Coronary artery (tissue), 2 donors: ENCODE data around the gene N4BP2L2.
"Not testable (repeated sequence)": the region's sequence is repeated elsewhere in the genome, so short reads cannot be mapped to it uniquely, and the experiment has no call there.

Source experiments
- DNase-seq: peaks from one replicate; pipeline ENCODE4 v3.0.0-alpha.2; 2017; ENCODE audit warnings: low spot score
- H3K27ac ChIP-seq, 2 donors: fragments of 200-600 bp; sonication (generic); one replicate each; pipeline ENCODE4 v1.5.1; 2016 to 2019
- H3K4me3 ChIP-seq: fragments of 200-600 bp; sonication (generic); 2 replicates; pipeline ENCODE4 v1.5.1; 2016; ENCODE audit warnings: mild to moderate bottlenecking, moderate library complexity
- TF ChIP-seq, protein P1 (sequence below): fragments of 200-600 bp; sonication (generic); IDR thresholded peaks from one replicate; pipeline ENCODE4 v1.5.1; 2019; ENCODE audit warnings: antibody characterized with exemption

The N4BP2L2 gene

GRCh38 chr13:32582281-32582680 is 43.7 kb upstream of the N4BP2L2 start:
- Histone ChIP-seq H3K27ac (no peak overlapping the region), H3K4me3 (no peak overlapping the region)
- no peak for DNase-seq
- TF ChIP-seq, protein P1, sequence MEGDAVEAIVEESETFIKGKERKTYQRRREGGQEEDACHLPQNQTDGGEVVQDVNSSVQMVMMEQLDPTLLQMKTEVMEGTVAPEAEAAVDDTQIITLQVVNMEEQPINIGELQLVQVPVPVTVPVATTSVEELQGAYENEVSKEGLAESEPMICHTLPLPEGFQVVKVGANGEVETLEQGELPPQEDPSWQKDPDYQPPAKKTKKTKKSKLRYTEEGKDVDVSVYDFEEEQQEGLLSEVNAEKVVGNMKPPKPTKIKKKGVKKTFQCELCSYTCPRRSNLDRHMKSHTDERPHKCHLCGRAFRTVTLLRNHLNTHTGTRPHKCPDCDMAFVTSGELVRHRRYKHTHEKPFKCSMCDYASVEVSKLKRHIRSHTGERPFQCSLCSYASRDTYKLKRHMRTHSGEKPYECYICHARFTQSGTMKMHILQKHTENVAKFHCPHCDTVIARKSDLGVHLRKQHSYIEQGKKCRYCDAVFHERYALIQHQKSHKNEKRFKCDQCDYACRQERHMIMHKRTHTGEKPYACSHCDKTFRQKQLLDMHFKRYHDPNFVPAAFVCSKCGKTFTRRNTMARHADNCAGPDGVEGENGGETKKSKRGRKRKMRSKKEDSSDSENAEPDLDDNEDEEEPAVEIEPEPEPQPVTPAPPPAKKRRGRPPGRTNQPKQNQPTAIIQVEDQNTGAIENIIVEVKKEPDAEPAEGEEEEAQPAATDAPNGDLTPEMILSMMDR = no peak

GRCh38 chr13:32581177-32581786 is 42.7 kb upstream of the N4BP2L2 start:
- TF ChIP-seq, protein P1 = peak; percentile 42
- no peak for DNase-seq
- no peak overlapping the region for H3K27ac ChIP-seq
- no peak overlapping the region for H3K4me3 ChIP-seq

DNA sequence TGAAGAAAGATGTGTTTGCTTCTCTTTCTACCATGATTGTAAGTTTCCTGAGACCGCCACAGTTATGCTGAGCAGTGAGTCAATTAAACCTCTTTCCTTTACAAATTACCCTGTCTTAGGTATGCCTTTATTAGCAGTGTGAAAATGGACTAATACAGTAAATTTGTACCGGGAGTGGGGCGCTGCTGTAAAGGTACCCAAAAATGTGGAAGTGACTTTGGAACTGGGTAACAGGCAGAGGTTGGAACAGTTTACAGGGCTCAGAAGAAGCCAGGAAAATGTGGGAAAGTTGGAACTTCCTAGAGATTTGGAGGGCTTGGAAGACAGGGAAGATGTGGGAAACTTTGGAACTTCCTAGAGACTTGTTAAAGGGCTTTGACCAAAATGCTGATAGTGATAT is 38.4 kb upstream of the N4BP2L2 start:
- Histone ChIP-seq H3K27ac (no peak overlapping the region), H3K4me3 (no peak overlapping the region)
- DNase-seq = no peak
- TF ChIP-seq, protein P1 = no peak

GRCh38 chr13:32575687-32576086 is 37.1 kb upstream of the N4BP2L2 start:
- not testable (repeated sequence) for H3K4me3 ChIP-seq, DNase-seq, H3K27ac ChIP-seq

GRCh38 chr13:32560842-32561241 is 22.2 kb upstream of the N4BP2L2 start:
- DNase-seq = not testable (repeated sequence)

DNA sequence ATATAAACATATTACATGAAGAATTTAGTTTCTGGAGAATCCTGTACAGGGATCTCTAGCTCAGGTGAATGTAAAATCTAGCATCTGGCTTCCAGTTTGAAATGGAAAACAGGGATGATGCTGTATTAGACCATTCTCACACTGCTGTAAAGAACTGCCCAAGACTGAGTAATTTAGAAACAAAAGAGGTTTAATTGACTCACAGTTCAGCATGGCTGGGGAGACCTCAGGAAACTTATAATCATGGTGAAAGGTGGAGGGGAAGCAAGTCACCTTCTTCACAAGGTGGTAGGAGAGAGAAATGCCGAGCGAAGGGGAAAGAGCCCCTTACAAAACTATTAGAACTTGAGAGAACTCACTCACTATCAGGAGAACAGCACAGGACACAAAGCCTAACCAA is 17.0 kb upstream of the N4BP2L2 start:
- Histone ChIP-seq H3K4me3 (no peak overlapping the region), H3K27ac (no peak overlapping the region)
- no peak for DNase-seq
- TF ChIP-seq, protein P1 = no peak

More at GRCh38 chr13:32560842-32561241, 22.2 kb upstream of the N4BP2L2 start:
- not testable (repeated sequence) for H3K4me3 ChIP-seq, H3K27ac ChIP-seq

DNA sequence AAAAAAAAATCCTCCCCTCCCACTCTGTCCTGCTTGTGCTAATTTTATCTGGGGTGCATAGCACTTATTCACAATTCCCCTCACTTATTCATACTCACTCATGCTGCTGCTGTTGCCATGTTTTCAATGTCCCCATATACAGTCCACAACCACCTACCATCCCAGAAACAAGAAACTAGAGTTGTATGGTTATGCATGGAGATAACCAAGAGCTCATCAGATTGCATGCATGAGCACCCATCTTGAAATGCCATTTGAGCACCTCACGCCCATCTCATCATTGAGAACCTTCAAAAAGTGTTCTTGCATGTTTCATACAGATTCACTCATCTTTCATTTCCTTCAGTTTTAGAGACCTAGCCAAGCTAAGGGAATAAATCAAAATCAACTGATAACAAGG is 15.1 kb upstream of the N4BP2L2 start:
- no peak overlapping the region for H3K4me3 ChIP-seq
- H3K27ac ChIP-seq = no peak overlapping the region
- TF ChIP-seq, protein P1 = no peak
- no peak for DNase-seq

DNA sequence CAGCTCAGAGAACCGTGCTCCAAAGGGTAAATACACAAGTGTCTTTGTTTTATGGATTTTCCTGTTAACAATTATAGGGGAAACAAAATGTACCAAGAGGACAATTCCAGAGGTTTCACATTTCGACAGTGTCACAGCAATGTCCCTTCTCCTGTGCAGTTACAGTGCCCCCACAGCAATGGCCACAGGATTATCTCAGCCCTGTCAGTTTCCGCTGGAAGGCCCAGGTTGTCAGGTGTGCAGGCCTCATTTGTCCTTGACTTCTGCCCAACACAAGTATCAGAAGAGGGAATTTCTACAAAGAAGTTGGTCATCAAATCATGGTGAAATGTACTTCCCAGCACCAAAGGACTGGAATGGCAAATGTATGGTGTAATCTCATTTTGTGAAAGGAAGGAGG is 11.2 kb upstream of the N4BP2L2 start:
- Histone ChIP-seq H3K4me3 (no peak overlapping the region), H3K27ac (no peak overlapping the region)
- DNase-seq = no peak
- TF ChIP-seq, protein P1 = no peak
